ENCODE data around the gene UGT1A7. TPM values are rescaled to one million over a fixed set of nuclear protein-coding genes. Genes with fewer than 3 reads are reported as not detected.

The UGT1A7 gene
- polyA plus RNA-seq, 3 donors = not detected

- H3K36me3 ChIP-seq (replicated peaks in 1 of 2; ENCODE audit: control insufficient read depth in 1 of 2, insufficient read depth in 2 of 2, low read length in 2 of 2) = no peaks in the 10 kb centered on the region
- H3K4me3 ChIP-seq (replicated peaks in 1 of 3; ENCODE audit: low read depth in 2 of 3, low read length in 3 of 3) = no peak within 1 kb of the TSS
- intact Hi-C loops (cut with micrococcal nuclease) = no loop called here
- H3K27me3 ChIP-seq (ENCODE audit: control insufficient read depth in 2 of 2, insufficient read depth in 2 of 2, low read length in 2 of 2) = no peaks in the 10 kb centered on the region
- TF ChIP-seq, protein P1, sequence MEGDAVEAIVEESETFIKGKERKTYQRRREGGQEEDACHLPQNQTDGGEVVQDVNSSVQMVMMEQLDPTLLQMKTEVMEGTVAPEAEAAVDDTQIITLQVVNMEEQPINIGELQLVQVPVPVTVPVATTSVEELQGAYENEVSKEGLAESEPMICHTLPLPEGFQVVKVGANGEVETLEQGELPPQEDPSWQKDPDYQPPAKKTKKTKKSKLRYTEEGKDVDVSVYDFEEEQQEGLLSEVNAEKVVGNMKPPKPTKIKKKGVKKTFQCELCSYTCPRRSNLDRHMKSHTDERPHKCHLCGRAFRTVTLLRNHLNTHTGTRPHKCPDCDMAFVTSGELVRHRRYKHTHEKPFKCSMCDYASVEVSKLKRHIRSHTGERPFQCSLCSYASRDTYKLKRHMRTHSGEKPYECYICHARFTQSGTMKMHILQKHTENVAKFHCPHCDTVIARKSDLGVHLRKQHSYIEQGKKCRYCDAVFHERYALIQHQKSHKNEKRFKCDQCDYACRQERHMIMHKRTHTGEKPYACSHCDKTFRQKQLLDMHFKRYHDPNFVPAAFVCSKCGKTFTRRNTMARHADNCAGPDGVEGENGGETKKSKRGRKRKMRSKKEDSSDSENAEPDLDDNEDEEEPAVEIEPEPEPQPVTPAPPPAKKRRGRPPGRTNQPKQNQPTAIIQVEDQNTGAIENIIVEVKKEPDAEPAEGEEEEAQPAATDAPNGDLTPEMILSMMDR (IDR thresholded peaks at IDR 0.05) = no peak
- no peak within 1 kb of the TSS for H2AFZ ChIP-seq (ENCODE audit: insufficient read depth, low read depth, low read length, poor library complexity, severe bottlenecking)
- no peak for DNase-seq
- no peaks in the 10 kb centered on the region for H4K20me1 ChIP-seq (ENCODE audit: insufficient read depth, low read length)
- H3K4me2 ChIP-seq (replicated peaks; ENCODE audit: extremely low read depth, low read length, poor library complexity, severe bottlenecking) = no peak within 1 kb of the TSS
- Mint-ChIP-seq H3K36me3 (no peaks in the 10 kb centered on the region), H3K9me3 (peaks cover 0 to 2% (median 0%) of the 10 kb centered on the region in 7 donors), H3K27me3 (ENCODE audit: low read depth in 3 of 3) (peaks cover 2 to 8% (median 8%) of the 10 kb centered on the region in 3 donors), H3K4me1 (no peaks in the 10 kb centered on the region), H3K27ac (no peak within 1 kb of the TSS), H3K4me3 (no peak within 1 kb of the TSS)
- H3K9me3 ChIP-seq (replicated peaks in 1 of 2; ENCODE audit: control insufficient read depth in 1 of 2, insufficient read depth in 1 of 2, low read length in 2 of 2) = no peaks in the 10 kb centered on the region
- H3K4me1 ChIP-seq (ENCODE audit: control insufficient read depth in 1 of 2, insufficient read depth in 2 of 2, low read length in 2 of 2) = no peaks in the 10 kb centered on the region
- no peak within 1 kb of the TSS for H3K27ac ChIP-seq (ENCODE audit: low read depth in 1 of 2, low read length in 2 of 2)
- 90% methylated on average over 14 of the region's 14 CpGs for WGBS (ENCODE audit: insufficient coverage)
- no peaks in the 10 kb centered on the region for H3K79me2 ChIP-seq (ENCODE audit: insufficient read depth, low read length)
- no peak within 1 kb of the TSS for H3K9ac ChIP-seq (ENCODE audit: insufficient read depth, low read length, poor library complexity, severe bottlenecking)
These were observed 31.0 kb downstream of the UGT1A7 start, which contains the start of gene UGT1A5 for GRCh38 chr2:233712611-233713261. Gene UGT1A5, plus strand, starts transcription at chr2:233712907. Its CDS starts 85 bp downstream, at chr2:233712992.

DNA sequence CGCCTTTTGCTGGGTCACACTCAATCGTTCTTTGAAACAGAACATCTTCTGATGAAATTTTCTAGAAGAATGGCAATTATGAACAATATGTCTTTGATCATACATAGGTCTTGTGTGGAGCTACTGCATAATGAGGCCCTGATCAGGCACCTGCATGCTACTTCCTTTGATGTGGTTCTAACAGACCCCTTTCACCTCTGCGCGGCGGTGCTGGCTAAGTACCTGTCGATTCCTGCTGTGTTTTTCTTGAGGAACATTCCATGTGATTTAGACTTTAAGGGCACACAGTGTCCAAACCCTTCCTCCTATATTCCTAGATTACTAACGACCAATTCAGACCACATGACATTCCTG is 31.5 kb downstream of the UGT1A7 start:
- Histone ChIP-seq H2AFZ (ENCODE audit: insufficient read depth, low read depth, low read length, poor library complexity, severe bottlenecking) (no peak overlapping the region), H3K4me1 (ENCODE audit: control insufficient read depth in 1 of 2, insufficient read depth in 2 of 2, low read length in 2 of 2) (no peaks in the 10 kb centered on the region), H3K27ac (ENCODE audit: low read depth in 1 of 2, low read length in 2 of 2) (no peak overlapping the region), H3K36me3 (replicated peaks in 1 of 2; ENCODE audit: control insufficient read depth in 1 of 2, insufficient read depth in 2 of 2, low read length in 2 of 2) (no peaks in the 10 kb centered on the region), H3K79me2 (ENCODE audit: insufficient read depth, low read length) (no peaks in the 10 kb centered on the region), H3K9ac (ENCODE audit: insufficient read depth, low read length, poor library complexity, severe bottlenecking) (no peak overlapping the region), H3K27me3 (ENCODE audit: control insufficient read depth in 2 of 2, insufficient read depth in 2 of 2, low read length in 2 of 2) (no peaks in the 10 kb centered on the region), H3K4me3 (replicated peaks in 1 of 3; ENCODE audit: low read depth in 2 of 3, low read length in 3 of 3) (no peak overlapping the region), H3K4me2 (replicated peaks; ENCODE audit: extremely low read depth, low read length, poor library complexity, severe bottlenecking) (no peak overlapping the region), H3K9me3 (replicated peaks in 1 of 2; ENCODE audit: control insufficient read depth in 1 of 2, insufficient read depth in 1 of 2, low read length in 2 of 2) (no peaks in the 10 kb centered on the region), H4K20me1 (ENCODE audit: insufficient read depth, low read length) (no peaks in the 10 kb centered on the region)
- H3K4me3 Mint-ChIP-seq = no peak overlapping the region
- no peaks in the 10 kb centered on the region for H3K4me1 Mint-ChIP-seq
- H3K27me3 Mint-ChIP-seq (ENCODE audit: low read depth in 3 of 3) = peaks cover 2 to 8% (median 8%) of the 10 kb centered on the region in 3 donors
- no peak overlapping the region for H3K27ac Mint-ChIP-seq
- 100% methylated on average over 2 of the region's 7 CpGs for WGBS (ENCODE audit: insufficient coverage)
- DNase-seq = no peak
- H3K9me3 Mint-ChIP-seq = peaks cover 0 to 2% (median 0%) of the 10 kb centered on the region in 7 donors
- H3K36me3 Mint-ChIP-seq = no peaks in the 10 kb centered on the region
- TF ChIP-seq, protein P1 (IDR thresholded peaks at IDR 0.05) = no peak
- intact Hi-C loops (cut with micrococcal nuclease) = no loop called here

Measured in CD14-positive monocyte (primary cell).